Nephron (organoid): ENCODE measurements around the gene AOX1.

Source experiments
- H3K27ac Mint-ChIP-seq, 3 experiments: 2 replicates each; pipeline ENCODE4 v1.8.0; 2020; ENCODE audit warnings: mixed read lengths in 3 of 3, mild to moderate bottlenecking in 2 of 3, moderate library complexity in 1 of 3
- H3K27me3 Mint-ChIP-seq: 2 replicates; pipeline ENCODE4 v1.8.0; 2021; ENCODE audit warnings: low read depth, mild to moderate bottlenecking, moderate library complexity, mixed read lengths
- H3K36me3 Mint-ChIP-seq: 2 replicates; pipeline ENCODE4 v1.8.0; 2020; ENCODE audit warnings: low read depth, mixed read lengths
- H3K4me1 Mint-ChIP-seq: 2 replicates; pipeline ENCODE4 v1.8.0; 2020; ENCODE audit warnings: mixed read lengths
- H3K4me3 Mint-ChIP-seq, 3 experiments: 2 replicates each; pipeline ENCODE4 v1.8.0; 2020; ENCODE audit warnings: mild to moderate bottlenecking in 3 of 3, mixed read lengths in 3 of 3, moderate library complexity in 2 of 3
- H3K9me3 Mint-ChIP-seq: 2 replicates; pipeline ENCODE4 v1.8.0; 2020; ENCODE audit warnings: mixed read lengths
- TF ChIP-seq, protein P1 (sequence below), 3 experiments: fragments of 200-600 bp; sonication (generic); IDR thresholded peaks; one replicate each; pipeline ENCODE4 v1.5.0; 2021; ENCODE audit warnings: antibody characterized with exemption in 3 of 3; ENCODE audit not compliant: unreplicated experiment in 3 of 3

Gene AOX1

DNA sequence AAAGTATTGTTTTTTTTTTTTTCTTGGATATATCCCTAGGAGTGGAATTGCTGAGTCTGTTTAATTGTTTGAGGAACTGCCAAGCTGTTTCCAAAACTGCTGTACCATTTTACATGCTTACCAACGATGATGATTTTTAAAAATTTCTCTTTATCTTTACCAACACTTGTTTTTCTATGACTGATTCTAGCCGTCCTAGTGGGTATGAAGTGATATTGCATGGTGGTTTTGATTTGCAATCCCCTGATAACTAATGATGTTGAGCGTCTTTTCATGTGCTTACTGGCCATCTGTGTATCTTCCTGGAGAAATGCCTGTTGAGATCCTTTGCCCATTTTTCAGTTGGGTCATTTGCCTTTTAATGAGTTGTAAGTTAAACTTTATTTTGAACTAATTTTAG, 8.8 kb upstream of the AOX1 start:
- Mint-ChIP-seq H3K36me3 (peaks cover 32% of the 10 kb centered on the region), H3K4me1 (no peaks in the 10 kb centered on the region), H3K27me3 (no peaks in the 10 kb centered on the region), H3K27ac (no peak overlapping the region), H3K4me3 (no peak overlapping the region), H3K9me3 (no peaks in the 10 kb centered on the region)
- TF ChIP-seq, protein P1, sequence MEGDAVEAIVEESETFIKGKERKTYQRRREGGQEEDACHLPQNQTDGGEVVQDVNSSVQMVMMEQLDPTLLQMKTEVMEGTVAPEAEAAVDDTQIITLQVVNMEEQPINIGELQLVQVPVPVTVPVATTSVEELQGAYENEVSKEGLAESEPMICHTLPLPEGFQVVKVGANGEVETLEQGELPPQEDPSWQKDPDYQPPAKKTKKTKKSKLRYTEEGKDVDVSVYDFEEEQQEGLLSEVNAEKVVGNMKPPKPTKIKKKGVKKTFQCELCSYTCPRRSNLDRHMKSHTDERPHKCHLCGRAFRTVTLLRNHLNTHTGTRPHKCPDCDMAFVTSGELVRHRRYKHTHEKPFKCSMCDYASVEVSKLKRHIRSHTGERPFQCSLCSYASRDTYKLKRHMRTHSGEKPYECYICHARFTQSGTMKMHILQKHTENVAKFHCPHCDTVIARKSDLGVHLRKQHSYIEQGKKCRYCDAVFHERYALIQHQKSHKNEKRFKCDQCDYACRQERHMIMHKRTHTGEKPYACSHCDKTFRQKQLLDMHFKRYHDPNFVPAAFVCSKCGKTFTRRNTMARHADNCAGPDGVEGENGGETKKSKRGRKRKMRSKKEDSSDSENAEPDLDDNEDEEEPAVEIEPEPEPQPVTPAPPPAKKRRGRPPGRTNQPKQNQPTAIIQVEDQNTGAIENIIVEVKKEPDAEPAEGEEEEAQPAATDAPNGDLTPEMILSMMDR (IDR thresholded peaks at IDR 0.05; ENCODE audit: unreplicated experiment in 3 of 3) = no peak

DNA sequence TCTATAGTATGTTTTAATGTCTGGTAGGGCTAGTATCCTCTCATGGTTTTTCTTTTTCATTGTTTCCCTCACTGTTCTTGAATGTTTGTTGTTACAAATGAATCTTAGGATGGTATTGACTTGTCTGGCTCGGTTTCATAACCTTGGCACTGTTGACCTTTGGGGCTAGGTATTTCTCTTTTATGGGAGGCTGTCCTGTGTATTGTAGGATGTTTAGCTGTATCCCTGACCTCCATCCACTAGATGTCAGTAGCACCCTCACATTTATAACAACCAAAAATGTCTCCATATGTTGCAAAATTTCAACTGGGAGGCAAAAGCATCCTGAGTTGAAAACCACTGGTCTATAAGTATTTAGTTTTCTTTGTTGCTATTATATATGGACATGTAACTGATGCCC, 7.0 kb upstream of the AOX1 start:
- Mint-ChIP-seq H3K36me3 (peaks cover 27% of the 10 kb centered on the region), H3K4me1 (no peaks in the 10 kb centered on the region), H3K9me3 (no peaks in the 10 kb centered on the region), H3K27me3 (no peaks in the 10 kb centered on the region), H3K4me3 (no peak overlapping the region), H3K27ac (no peak overlapping the region)
- TF ChIP-seq, protein P1 (IDR thresholded peaks at IDR 0.05; ENCODE audit: unreplicated experiment in 3 of 3) = peak in 1 of 3 experiments; percentile 15

DNA sequence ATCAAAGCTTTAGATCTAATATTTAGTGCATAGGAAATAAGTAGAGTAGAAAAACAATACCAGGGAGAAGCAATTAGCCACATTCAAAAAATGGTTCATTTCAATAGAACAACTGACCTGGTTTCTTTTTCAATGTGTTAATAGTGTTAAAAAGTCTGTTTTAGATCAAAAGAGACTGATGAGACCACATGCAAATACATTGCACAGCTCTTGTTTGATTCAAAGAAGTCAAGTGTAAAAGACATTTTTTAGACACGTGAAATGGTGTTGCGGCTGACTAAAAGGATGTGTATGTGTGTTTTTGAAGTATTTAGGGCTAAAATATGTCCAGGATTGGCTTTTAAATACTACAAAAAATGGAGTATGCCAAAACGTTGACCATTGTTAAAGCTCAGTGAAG, 1.2 kb upstream of the AOX1 start:
- no peaks in the 10 kb centered on the region for H3K9me3 Mint-ChIP-seq
- H3K4me1 Mint-ChIP-seq = peaks cover 5% of the 10 kb centered on the region
- H3K36me3 Mint-ChIP-seq = no peaks in the 10 kb centered on the region
- TF ChIP-seq, protein P1 (IDR thresholded peaks at IDR 0.05; ENCODE audit: unreplicated experiment in 3 of 3) = no peak
- H3K4me3 Mint-ChIP-seq = peak overlapping the region in 2 of 3 experiments; percentile 6 to 45
- no peak overlapping the region for H3K27ac Mint-ChIP-seq
- peaks cover 19% of the 10 kb centered on the region for H3K27me3 Mint-ChIP-seq

DNA sequence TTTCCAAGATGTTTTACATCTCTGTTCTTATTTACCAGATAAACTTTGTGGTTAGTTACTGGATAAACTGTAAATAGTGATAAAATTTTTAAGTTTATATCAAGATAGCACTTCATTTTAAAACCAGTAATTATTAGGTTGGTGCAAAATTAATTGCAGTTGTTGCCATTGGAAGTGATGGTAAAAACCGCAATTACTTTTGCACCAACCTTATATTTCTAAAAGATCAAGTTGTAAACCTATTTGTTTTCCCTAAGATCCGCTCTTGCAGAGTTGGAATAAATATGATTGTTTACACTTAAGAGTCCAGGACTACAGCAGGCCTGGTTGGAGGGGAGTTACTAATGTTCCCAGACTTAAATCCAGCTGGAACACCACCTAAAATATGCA, 479 bp upstream of the AOX1 start:
- Mint-ChIP-seq H3K9me3 (no peaks in the 10 kb centered on the region), H3K4me1 (peaks cover 5% of the 10 kb centered on the region), H3K27ac (no peak overlapping the region), H3K27me3 (peaks cover 23% of the 10 kb centered on the region), H3K4me3 (peak overlapping the region; percentile 83 to 88 (median 86)), H3K36me3 (no peaks in the 10 kb centered on the region)
- TF ChIP-seq, protein P1 (IDR thresholded peaks at IDR 0.05; ENCODE audit: unreplicated experiment in 3 of 3) = no peak

DNA sequence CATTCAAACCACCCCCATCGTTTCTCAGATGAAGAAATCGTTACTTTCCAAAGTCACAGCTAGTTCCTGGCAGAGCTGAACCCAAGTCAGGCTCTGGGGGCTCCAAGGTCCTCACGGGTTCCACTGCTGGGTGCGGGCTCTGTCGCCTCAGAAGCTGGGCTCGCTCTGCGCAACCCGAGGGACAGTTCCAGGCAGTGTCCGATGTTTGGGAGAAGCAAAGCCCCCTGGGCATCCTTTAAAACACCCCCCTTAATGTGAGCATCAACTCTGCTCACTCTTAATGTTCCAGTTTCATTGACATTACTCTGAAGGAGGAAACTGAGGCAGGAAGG, 796 bp downstream of the AOX1 start:
- TF ChIP-seq, protein P1 (IDR thresholded peaks at IDR 0.05; ENCODE audit: unreplicated experiment in 3 of 3) = no peak

DNA sequence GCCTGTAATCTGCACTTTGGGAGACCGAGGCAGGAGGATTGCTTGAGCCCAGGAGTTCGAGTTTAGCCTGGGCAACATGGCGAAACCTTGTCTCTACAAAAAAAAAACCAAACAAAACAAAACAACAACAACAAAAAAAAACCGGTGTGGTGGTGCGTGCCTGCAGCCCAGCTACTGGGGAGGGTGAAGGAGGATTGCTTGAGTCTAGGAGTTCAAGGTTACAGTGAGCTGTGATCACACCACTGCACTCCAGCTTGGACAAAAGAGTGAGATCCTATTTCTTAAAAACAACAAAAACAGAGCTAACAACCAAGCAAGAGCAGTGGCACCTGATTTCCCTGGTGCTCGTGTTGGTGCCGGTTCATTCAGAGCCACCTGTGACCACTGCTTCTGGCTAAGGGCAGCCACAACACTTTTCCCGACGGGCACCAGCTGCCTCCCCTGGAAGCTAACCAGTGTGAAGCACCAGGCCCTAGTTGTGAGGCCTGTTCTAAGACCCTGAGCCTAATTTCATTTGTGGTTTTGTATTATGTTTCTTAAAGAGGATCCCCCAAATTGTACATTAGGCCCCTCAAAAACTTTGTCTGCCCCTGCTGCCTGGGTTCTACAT, 1.3 kb downstream of the AOX1 start:
- H3K9me3 Mint-ChIP-seq = no peaks in the 10 kb centered on the region
- H3K27me3 Mint-ChIP-seq = peaks cover 27% of the 10 kb centered on the region
- peak overlapping the region in 1 of 3 experiments; percentile 8 for H3K4me3 Mint-ChIP-seq
- TF ChIP-seq, protein P1 (IDR thresholded peaks at IDR 0.05; ENCODE audit: unreplicated experiment in 3 of 3) = no peak
- no peak overlapping the region for H3K27ac Mint-ChIP-seq
- H3K4me1 Mint-ChIP-seq = peaks cover 5% of the 10 kb centered on the region
- no peaks in the 10 kb centered on the region for H3K36me3 Mint-ChIP-seq

More for the DNA sequence above, 796 bp downstream of the AOX1 start:
- Mint-ChIP-seq H3K27ac (no peak overlapping the region), H3K36me3 (no peaks in the 10 kb centered on the region), H3K27me3 (peaks cover 27% of the 10 kb centered on the region), H3K4me1 (peaks cover 5% of the 10 kb centered on the region), H3K4me3 (peak overlapping the region; percentile 83 to 88 (median 86)), H3K9me3 (no peaks in the 10 kb centered on the region)
